Kidney epithelial cell (primary cell): Measurements from ENCODE around the gene LRRN2. TPM values are rescaled to one million over a fixed set of nuclear protein-coding genes. Genes with fewer than 3 reads are reported as not detected.

Experiments used
- DNase-seq: peaks from one replicate; pipeline ENCODE4 v3.0.0-alpha.2; 2010; ENCODE audit warnings: low read depth
- H3K27me3 ChIP-seq: 2 replicates; pipeline ENCODE4 v1.6.0; 2011; ENCODE audit warnings: low read length; ENCODE audit not compliant: control insufficient read depth, insufficient read depth
- H3K36me3 ChIP-seq: 2 replicates; pipeline ENCODE4 v1.5.1; 2011; ENCODE audit warnings: low read length; ENCODE audit not compliant: control insufficient read depth, insufficient read depth
- H3K4me3 ChIP-seq: 2 replicates; pipeline ENCODE4 v1.5.1; 2011; ENCODE audit warnings: low read depth, mild to moderate bottlenecking, control low read depth, low read length
- total RNA-seq: library from RNA; depleted of rRNA; stranded (reverse); fragments of >200 nt; gene quantifications from 2 replicates; pipeline ENCODE4 v1.2.3, GENCODE V29; 2015
- TF ChIP-seq, protein P1 (sequence below): IDR thresholded peaks from 2 replicates; pipeline ENCODE4 v1.5.1; 2011; ENCODE audit warnings: mild to moderate bottlenecking, moderate library complexity, low read length, control low read depth, inconsistent platforms; ENCODE audit not compliant: insufficient read depth, poor library complexity, severe bottlenecking

LRRN2 gene
- total RNA-seq, 1 donor from 2014 or later = 7.6 TPM

DNA sequence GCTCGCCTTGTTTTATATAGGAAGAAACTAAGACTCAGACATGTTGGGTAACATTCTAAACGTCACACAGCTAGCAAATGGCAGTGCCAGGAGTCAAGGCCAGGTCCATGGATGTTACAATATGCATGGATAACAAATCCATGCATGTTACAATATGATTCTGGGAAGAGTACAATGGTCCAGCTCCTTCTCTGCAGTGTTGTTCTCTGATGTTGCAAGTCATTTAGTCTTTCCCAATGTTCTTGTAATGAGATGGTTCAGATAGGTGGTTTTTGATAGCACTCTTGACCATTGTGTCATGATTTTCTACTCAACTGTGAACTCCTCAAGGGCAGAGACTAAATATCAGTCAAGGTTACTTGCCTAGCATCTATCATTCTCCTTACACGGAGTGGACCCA lies 15.7 kb upstream of the LRRN2 start:
- H3K4me3 ChIP-seq = no peak overlapping the region
- TF ChIP-seq, protein P1, sequence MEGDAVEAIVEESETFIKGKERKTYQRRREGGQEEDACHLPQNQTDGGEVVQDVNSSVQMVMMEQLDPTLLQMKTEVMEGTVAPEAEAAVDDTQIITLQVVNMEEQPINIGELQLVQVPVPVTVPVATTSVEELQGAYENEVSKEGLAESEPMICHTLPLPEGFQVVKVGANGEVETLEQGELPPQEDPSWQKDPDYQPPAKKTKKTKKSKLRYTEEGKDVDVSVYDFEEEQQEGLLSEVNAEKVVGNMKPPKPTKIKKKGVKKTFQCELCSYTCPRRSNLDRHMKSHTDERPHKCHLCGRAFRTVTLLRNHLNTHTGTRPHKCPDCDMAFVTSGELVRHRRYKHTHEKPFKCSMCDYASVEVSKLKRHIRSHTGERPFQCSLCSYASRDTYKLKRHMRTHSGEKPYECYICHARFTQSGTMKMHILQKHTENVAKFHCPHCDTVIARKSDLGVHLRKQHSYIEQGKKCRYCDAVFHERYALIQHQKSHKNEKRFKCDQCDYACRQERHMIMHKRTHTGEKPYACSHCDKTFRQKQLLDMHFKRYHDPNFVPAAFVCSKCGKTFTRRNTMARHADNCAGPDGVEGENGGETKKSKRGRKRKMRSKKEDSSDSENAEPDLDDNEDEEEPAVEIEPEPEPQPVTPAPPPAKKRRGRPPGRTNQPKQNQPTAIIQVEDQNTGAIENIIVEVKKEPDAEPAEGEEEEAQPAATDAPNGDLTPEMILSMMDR = no peak
- H3K36me3 ChIP-seq = no peaks in the 10 kb centered on the region
- H3K27me3 ChIP-seq = no peaks in the 10 kb centered on the region
- DNase-seq = no peak

DNA sequence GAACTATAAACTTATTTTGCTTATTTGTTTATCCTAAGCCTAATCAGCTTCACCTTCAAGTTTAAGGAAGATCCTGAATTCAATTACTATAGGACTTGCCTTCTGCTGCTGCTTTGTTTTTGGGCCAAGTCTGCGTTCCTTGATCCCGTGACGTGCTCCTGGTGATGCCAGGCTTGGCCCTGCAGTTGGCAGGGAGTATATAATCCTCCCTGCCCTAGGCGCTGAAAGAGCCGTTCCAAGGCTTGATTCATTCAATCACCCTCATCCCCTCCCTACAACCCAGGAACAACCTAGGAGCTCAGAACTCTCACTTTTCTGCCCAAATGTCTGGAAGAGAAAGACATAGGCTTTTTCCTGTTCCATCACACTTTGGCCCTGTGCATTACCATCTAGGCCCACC lies 12.4 kb upstream of the LRRN2 start:
- no peak for DNase-seq

DNA sequence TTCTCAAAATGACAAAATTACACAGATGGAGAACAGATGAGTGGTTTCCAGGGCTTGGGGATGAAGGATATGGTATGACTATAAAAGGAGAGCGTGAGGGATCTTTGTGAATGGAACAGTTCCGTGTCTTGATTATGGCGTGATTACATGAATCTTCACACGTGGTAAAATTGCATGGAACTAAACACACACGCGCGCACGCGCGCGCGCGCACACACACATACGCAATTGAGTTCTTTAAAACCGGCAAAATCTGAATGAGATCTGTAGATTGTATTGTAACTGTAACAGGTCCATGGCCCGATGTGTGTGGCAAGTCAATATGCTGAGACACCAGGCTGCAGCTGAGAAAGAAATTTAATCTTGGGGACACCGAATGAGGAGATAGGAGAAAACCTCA lies 11.1 kb upstream of the LRRN2 start:
- no peaks in the 10 kb centered on the region for H3K36me3 ChIP-seq
- H3K27me3 ChIP-seq = no peaks in the 10 kb centered on the region
- TF ChIP-seq, protein P1 = no peak
- no peak overlapping the region for H3K4me3 ChIP-seq
- DNase-seq = no peak

More for the DNA sequence above, 12.4 kb upstream of the LRRN2 start:
- Histone ChIP-seq H3K27me3 (no peaks in the 10 kb centered on the region), H3K36me3 (no peaks in the 10 kb centered on the region), H3K4me3 (no peak overlapping the region)
- TF ChIP-seq, protein P1 = no peak

DNA sequence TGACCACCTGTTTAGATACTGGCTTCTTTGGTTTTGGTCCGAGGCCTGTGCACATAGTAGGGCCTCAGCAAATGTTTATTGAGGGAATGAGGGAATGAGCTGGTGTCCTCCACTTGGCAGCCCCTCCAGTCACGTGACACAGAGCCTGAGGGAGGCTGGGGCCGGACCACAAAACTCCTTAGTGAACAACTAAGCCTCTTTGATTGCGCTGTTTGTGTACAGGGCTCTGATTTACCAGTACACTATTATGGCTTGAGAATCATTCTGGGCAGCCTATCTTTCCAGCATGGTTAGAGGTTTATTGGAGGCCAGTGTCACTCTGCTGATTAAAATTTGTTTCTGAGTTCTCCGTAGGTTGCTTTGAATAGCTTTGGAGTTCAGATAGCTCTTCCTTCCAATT lies 10.2 kb upstream of the LRRN2 start:
- TF ChIP-seq, protein P1 = no peak

DNA sequence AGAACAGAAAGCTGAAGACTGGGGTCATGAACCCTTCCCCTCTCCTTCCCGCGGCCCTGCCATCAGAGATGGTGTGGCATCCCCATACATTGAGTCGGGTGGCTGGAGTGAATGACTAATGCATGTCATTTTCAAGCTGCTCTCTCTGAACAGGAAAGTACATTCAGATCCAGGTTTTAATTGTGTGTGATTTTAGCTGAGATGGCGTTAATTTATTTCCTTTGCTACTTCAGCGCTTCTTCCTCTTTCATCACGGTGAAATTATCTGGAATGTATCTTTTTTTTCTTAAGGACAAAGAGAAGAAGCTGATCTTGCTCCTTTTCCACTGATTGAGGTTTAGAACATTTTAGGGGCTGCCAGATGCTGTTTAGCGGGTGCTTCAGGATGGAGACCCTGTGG lies 8.6 kb upstream of the LRRN2 start:
- no peak overlapping the region for H3K4me3 ChIP-seq
- TF ChIP-seq, protein P1 = no peak
- H3K36me3 ChIP-seq = no peaks in the 10 kb centered on the region
- DNase-seq = no peak
- no peaks in the 10 kb centered on the region for H3K27me3 ChIP-seq

More for the DNA sequence above, 10.2 kb upstream of the LRRN2 start:
- H3K4me3 ChIP-seq = no peak overlapping the region
- H3K36me3 ChIP-seq = no peaks in the 10 kb centered on the region
- DNase-seq = no peak
- no peaks in the 10 kb centered on the region for H3K27me3 ChIP-seq

DNA sequence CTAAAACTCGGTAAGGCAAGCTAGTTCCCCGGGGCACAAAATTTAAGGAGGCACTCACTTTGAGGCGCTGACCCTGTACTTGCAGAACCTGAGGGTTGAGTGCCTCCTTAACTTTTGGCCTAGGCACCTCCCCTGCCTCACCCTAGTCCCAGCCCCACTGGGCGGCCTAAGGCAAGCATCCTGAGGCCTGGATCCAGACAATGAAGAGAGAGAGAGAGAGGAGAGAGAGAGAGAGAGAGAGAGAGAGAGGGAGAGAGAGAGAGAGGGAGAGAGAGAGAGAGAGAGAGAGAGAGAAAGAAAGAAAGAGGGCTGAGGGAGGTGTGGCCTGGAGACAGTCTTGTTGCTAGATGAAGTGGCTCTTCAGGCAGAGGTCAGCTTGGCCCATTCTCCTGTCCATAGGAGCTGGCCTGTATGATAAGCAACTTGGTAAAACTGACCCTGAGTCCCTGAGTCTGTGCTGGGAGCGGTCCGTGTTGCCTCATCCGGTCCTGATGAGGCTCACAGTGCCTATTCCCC lies 7.4 kb upstream of the LRRN2 start:
- no peak overlapping the region for H3K4me3 ChIP-seq
- TF ChIP-seq, protein P1 = no peak
- no peak for DNase-seq
- H3K36me3 ChIP-seq = no peaks in the 10 kb centered on the region
- no peaks in the 10 kb centered on the region for H3K27me3 ChIP-seq
